Measurements from ENCODE around the gene CEP250.

DNA sequence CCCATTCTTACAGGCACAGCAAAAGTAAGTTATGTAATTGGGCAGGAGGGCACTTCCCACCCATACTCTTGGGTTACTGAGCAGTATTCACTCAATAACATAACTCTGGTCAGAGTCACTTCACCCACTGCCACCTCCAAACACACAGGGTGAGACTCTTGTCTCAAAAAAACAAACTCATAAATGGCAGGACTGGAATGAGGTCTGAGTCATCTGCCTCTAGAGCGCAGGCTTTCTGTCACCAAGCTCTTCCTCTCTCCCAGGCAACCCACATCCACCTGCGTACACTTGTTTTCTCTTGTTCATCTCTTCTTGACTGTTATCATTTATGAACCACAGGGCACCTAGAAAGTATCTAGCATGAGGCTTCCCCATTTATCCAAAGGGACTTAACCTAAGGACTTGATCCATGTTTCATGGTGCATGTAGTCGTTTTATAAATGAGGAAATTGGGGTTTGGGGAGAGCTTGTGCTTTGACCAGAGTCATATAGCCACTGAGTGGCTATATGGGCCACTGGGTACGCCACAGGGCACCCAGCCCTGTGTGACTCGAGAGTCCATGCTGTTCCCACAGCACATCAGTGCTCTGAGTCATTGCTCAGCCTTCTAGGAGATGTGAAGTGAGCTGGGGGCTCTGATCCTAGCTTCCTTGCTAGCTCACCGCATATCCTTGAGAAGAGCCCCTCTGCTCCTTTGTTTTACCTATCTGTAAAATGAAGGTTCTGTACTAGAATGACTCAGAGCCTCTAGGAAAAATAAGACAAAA, 51.7 kb downstream of the CEP250 start:
- TF ChIP-seq EZH2 (IDR thresholded peaks at IDR 0.05; ENCODE audit: borderline replicate concordance, low read depth, low read length, poor library complexity, severe bottlenecking): no peak
- TF ChIP-seq, protein P1, sequence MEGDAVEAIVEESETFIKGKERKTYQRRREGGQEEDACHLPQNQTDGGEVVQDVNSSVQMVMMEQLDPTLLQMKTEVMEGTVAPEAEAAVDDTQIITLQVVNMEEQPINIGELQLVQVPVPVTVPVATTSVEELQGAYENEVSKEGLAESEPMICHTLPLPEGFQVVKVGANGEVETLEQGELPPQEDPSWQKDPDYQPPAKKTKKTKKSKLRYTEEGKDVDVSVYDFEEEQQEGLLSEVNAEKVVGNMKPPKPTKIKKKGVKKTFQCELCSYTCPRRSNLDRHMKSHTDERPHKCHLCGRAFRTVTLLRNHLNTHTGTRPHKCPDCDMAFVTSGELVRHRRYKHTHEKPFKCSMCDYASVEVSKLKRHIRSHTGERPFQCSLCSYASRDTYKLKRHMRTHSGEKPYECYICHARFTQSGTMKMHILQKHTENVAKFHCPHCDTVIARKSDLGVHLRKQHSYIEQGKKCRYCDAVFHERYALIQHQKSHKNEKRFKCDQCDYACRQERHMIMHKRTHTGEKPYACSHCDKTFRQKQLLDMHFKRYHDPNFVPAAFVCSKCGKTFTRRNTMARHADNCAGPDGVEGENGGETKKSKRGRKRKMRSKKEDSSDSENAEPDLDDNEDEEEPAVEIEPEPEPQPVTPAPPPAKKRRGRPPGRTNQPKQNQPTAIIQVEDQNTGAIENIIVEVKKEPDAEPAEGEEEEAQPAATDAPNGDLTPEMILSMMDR (conservative IDR thresholded peaks at IDR 0.05; ENCODE audit: low read depth, low read length): no peak

Data from A673 (cell line).